ENCODE results near the gene NME1.

NME1 gene

GRCh38 chr17:51191895-51192294 is 38.5 kb downstream of the NME1 start:
- DNase-seq (ENCODE audit: low read depth): no peak
- no peak for TF ChIP-seq CTCF (IDR thresholded peaks at IDR 0.05; ENCODE audit: low read depth, low read length, missing control alignments)
- in situ Hi-C loops (cut with HindIII; ENCODE audit: low sequenced_read_pairs): no loop called here
- no peak overlapping the region for H3K4me3 ChIP-seq (ENCODE audit: low read depth, low read length)

GRCh38 chr17:51197754-51198153 is 44.4 kb downstream of the NME1 start:
- TF ChIP-seq CTCF (IDR thresholded peaks at IDR 0.05; ENCODE audit: low read depth, low read length, missing control alignments): no peak
- in situ Hi-C loops (cut with HindIII; ENCODE audit: low sequenced_read_pairs): no loop called here
- no peak for DNase-seq (ENCODE audit: low read depth)
- no peak overlapping the region for H3K4me3 ChIP-seq (ENCODE audit: low read depth, low read length)

- TF ChIP-seq CTCF (IDR thresholded peaks at IDR 0.05; ENCODE audit: low read depth, low read length, missing control alignments): no peak
- DNase-seq (ENCODE audit: low read depth): no peak
- in situ Hi-C loops (cut with HindIII; ENCODE audit: low sequenced_read_pairs): no loop called here
- no peak overlapping the region for H3K4me3 ChIP-seq (ENCODE audit: low read depth, low read length)
Observed at GRCh38 chr17:51200295-51200694, 46.9 kb downstream of the NME1 start.

DNA sequence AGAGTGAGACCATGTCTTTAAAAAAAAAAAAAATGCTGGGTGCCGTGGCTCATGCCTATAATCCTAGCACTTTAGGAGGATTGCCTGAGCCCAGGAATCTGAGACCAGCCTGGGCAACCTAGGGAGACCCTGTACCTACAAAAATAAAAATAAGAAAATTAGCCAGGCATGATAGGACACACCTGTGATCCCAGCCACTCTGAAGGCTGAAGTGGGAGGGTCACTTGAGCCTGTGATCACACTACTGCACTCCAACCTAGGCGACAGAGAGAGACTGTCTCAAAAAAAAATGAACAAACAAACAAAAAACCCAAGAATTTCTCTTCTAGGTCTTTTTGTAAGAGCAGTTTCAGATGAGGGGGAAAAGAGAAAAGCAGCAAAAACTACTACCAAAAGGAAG is 47.5 kb downstream of the NME1 start:
- TF ChIP-seq CTCF (IDR thresholded peaks at IDR 0.05; ENCODE audit: low read depth, low read length, missing control alignments): no peak
- H3K4me3 ChIP-seq (ENCODE audit: low read depth, low read length): no peak overlapping the region
- in situ Hi-C loops (cut with HindIII; ENCODE audit: low sequenced_read_pairs): no loop called here
- no peak for DNase-seq (ENCODE audit: low read depth)

- in situ Hi-C loops (cut with HindIII; ENCODE audit: low sequenced_read_pairs): no loop called here
- H3K4me3 ChIP-seq (ENCODE audit: low read depth, low read length): no peak overlapping the region
- TF ChIP-seq CTCF (IDR thresholded peaks at IDR 0.05; ENCODE audit: low read depth, low read length, missing control alignments): no peak
- no peak for DNase-seq (ENCODE audit: low read depth)
Observed at GRCh38 chr17:51203838-51204237, 50.5 kb downstream of the NME1 start.

All from astrocyte of the cerebellum (primary cell).